ENCODE results near the gene GRM7.

The GRM7 gene

DNA sequence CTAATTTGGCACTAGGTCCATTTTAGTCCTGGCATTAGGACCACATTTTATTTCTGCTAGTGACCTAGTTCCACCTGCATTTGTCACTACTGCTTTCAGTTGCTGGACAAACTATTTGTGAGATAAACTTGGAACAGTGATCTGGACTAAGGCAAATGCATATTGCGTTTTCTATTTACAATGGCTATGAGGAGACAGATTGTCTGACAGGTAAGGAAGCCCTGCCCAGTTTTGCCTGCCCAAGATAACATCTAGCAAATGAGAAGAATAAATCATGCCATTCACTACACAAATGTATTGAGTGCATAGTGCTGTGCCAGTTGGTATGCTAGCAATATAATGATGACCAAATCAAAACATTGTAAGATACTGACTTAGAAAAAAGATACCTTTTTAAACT lies 245.7 kb downstream of the GRM7 start:
- Histone ChIP-seq H3K9me3 (ENCODE audit: control insufficient read depth, insufficient read depth, low read depth, low read length) (no peaks in the 10 kb centered on the region), H3K4me1 (ENCODE audit: control insufficient read depth, insufficient read depth, low read length) (no peaks in the 10 kb centered on the region), H3K27ac (ENCODE audit: extremely low read depth, low read depth, low read length) (no peak overlapping the region), H3K4me3 (ENCODE audit: low read depth, low read length) (no peak overlapping the region), H3K36me3 (ENCODE audit: control insufficient read depth in 2 of 2, insufficient read depth in 1 of 2, low read length in 2 of 2) (no peaks in the 10 kb centered on the region)
- TF ChIP-seq ZNF341 (tag by site-specific recombination; IDR thresholded peaks at IDR 0.05; ENCODE audit: low read depth) (no peak), ZNF654 (tag by site-specific recombination; IDR thresholded peaks at IDR 0.05; ENCODE audit: low read depth) (no peak), ZNF521 (tag by site-specific recombination; IDR thresholded peaks at IDR 0.05) (no peak)
- TF ChIP-seq, protein P1, sequence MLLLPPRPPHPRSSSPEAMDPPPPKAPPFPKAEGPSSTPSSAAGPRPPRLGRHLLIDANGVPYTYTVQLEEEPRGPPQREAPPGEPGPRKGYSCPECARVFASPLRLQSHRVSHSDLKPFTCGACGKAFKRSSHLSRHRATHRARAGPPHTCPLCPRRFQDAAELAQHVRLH (tag by site-specific recombination; IDR thresholded peaks at IDR 0.05) = no peak
- TF ChIP-seq, protein P2, sequence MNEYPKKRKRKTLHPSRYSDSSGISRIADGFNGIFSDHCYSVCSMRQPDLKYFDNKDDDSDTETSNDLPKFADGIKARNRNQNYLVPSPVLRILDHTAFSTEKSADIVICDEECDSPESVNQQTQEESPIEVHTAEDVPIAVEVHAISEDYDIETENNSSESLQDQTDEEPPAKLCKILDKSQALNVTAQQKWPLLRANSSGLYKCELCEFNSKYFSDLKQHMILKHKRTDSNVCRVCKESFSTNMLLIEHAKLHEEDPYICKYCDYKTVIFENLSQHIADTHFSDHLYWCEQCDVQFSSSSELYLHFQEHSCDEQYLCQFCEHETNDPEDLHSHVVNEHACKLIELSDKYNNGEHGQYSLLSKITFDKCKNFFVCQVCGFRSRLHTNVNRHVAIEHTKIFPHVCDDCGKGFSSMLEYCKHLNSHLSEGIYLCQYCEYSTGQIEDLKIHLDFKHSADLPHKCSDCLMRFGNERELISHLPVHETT (tag by site-specific recombination; IDR thresholded peaks at IDR 0.05) = no peak
- CTCF ChIA-PET = no interaction called here
- POLR2A ChIA-PET = no interaction called here

DNA sequence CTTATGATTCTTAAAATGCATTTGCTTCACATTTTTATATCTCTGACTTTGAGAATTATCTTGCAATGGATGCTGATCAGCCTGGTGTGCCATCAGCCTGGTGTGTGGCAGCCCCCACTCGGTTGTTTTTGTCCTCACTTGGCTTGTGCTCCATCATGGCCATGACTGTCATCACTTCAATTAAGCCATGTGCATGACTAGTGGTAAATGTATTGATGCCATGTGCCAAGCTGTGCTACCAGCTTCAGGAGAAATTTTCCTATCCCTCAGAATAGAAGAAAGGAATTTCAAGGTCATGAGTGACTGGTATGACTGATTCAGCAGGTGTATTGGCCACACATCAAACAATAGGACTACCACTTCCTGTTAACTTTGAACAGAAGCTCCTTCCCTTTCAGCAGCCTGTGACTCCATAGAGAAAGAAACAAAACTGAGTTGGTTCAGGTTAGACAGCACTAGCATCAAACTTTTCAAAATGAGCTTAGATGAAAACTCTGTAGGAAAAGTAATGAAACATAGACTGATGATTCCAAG lies 251.7 kb downstream of the GRM7 start:
- no peaks in the 10 kb centered on the region for H3K4me1 ChIP-seq (ENCODE audit: control insufficient read depth, insufficient read depth, low read length)
- H3K9me3 ChIP-seq (ENCODE audit: control insufficient read depth, insufficient read depth, low read depth, low read length) = no peaks in the 10 kb centered on the region
- POLR2A ChIA-PET = no interaction called here
- no peaks in the 10 kb centered on the region for H3K36me3 ChIP-seq (ENCODE audit: control insufficient read depth in 2 of 2, insufficient read depth in 1 of 2, low read length in 2 of 2)
- H3K4me3 ChIP-seq (ENCODE audit: low read depth, low read length) = no peak overlapping the region
- H3K27ac ChIP-seq (ENCODE audit: extremely low read depth, low read depth, low read length) = no peak overlapping the region
- CTCF ChIA-PET = no interaction called here
- TF ChIP-seq ZNF48 (tag by site-specific recombination; IDR thresholded peaks at IDR 0.05) = no peak
- no peak for TF ChIP-seq ZFP69B (tag by site-specific recombination; IDR thresholded peaks at IDR 0.05)
- TF ChIP-seq ZNF621 (tag by site-specific recombination; IDR thresholded peaks at IDR 0.05) = no peak
- TF ChIP-seq GLIS2 (tag by site-specific recombination; IDR thresholded peaks at IDR 0.05) = no peak
- TF ChIP-seq, protein P3, sequence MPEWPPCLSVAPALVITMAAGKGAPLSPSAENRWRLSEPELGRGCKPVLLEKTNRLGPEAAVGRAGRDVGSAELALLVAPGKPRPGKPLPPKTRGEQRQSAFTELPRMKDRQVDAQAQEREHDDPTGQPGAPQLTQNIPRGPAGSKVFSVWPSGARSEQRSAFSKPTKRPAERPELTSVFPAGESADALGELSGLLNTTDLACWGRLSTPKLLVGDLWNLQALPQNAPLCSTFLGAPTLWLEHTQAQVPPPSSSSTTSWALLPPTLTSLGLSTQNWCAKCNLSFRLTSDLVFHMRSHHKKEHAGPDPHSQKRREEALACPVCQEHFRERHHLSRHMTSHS (tag by site-specific recombination; IDR thresholded peaks at IDR 0.05) = no peak
- TF ChIP-seq ZNF658 (tag by site-specific recombination; IDR thresholded peaks at IDR 0.05) = no peak
- no peak for TF ChIP-seq ZNF747 (tag by site-specific recombination; IDR thresholded peaks at IDR 0.05)
- TF ChIP-seq, protein P4, sequence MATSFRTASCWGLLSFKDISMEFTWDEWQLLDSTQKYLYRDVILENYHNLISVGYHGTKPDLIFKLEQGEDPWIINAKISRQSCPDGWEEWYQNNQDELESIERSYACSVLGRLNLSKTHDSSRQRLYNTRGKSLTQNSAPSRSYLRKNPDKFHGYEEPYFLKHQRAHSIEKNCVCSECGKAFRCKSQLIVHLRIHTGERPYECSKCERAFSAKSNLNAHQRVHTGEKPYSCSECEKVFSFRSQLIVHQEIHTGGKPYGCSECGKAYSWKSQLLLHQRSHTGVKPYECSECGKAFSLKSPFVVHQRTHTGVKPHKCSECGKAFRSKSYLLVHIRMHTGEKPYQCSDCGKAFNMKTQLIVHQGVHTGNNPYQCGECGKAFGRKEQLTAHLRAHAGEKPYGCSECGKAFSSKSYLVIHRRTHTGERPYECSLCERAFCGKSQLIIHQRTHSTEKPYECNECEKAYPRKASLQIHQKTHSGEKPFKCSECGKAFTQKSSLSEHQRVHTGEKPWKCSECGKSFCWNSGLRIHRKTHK (tag by site-specific recombination; IDR thresholded peaks at IDR 0.05) = no peak
- TF ChIP-seq ZNF132 (tag by site-specific recombination; IDR thresholded peaks at IDR 0.05; ENCODE audit: borderline replicate concordance) = no peak
- TF ChIP-seq ZNF561 (tag by site-specific recombination; IDR thresholded peaks at IDR 0.05; ENCODE audit: borderline replicate concordance) = no peak

DNA sequence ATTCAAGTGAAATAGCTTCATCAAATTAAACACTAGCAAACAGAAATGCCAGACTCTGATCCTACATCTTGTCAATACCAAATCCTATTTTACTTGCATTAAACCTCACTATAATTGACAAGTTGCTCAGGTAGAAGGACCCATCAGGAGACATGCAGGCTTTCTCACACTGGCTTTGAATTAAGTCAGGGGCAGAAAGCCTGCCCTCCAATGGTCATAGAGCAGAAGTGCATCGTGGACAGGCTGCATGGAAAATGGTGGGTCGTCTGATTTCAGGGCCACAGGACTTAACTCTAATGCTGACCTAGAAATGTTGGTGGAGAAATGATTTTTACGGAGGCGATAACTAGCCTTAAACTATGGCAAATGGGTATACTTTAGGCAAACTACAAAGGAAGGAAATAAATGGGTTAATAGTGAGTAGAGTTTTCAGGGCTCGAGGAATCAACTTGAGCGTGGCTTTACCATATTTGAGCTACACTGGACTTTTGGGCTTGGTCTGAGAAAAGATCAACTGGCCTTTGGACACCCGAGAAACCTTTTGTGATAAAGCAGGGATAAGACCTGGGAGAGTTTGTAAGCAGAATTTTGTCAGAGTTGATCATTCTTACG lies 283.9 kb downstream of the GRM7 start:
- H3K36me3 ChIP-seq (ENCODE audit: control insufficient read depth in 2 of 2, insufficient read depth in 1 of 2, low read length in 2 of 2) = no peaks in the 10 kb centered on the region
- CTCF ChIA-PET = interaction anchor here (0.6 to 1.3 kb wide), 5 partner anchors 12 to 1213 kb away, joined by 3 read pairs; no protein-coding TSS in a partner anchor
- TF ChIP-seq, protein P5, sequence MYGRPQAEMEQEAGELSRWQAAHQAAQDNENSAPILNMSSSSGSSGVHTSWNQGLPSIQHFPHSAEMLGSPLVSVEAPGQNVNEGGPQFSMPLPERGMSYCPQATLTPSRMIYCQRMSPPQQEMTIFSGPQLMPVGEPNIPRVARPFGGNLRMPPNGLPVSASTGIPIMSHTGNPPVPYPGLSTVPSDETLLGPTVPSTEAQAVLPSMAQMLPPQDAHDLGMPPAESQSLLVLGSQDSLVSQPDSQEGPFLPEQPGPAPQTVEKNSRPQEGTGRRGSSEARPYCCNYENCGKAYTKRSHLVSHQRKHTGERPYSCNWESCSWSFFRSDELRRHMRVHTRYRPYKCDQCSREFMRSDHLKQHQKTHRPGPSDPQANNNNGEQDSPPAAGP (tag by site-specific recombination; IDR thresholded peaks at IDR 0.05) = no peak
- no peak for TF ChIP-seq ZNF350 (tag by site-specific recombination; IDR thresholded peaks at IDR 0.05)
- peak; percentile 28 for TF ChIP-seq ZNF654 (tag by site-specific recombination; IDR thresholded peaks at IDR 0.05; ENCODE audit: low read depth)
- no peaks in the 10 kb centered on the region for H3K4me1 ChIP-seq (ENCODE audit: control insufficient read depth, insufficient read depth, low read length)
- H3K27ac ChIP-seq (ENCODE audit: extremely low read depth, low read depth, low read length) = no peak overlapping the region
- no peak overlapping the region for H3K4me3 ChIP-seq (ENCODE audit: low read depth, low read length)
- POLR2A ChIA-PET = no interaction called here
- no peaks in the 10 kb centered on the region for H3K9me3 ChIP-seq (ENCODE audit: control insufficient read depth, insufficient read depth, low read depth, low read length)
